Renal cortical epithelial cell (primary cell): ENCODE results near the gene C5orf47. TPM values are rescaled to one million over a fixed set of nuclear protein-coding genes. Genes with fewer than 3 reads are reported as not detected.

ENCODE experiments used
- DNase-seq: peaks from one replicate; pipeline ENCODE4 v3.0.0-alpha.2; 2011; ENCODE audit warnings: low read depth
- total RNA-seq: library from RNA; depleted of rRNA; stranded (reverse); fragments of >200 nt; gene quantifications from 2 replicates; pipeline ENCODE4 v1.2.3, GENCODE V29; 2014

Gene C5orf47
- total RNA-seq, 1 donor from 2014 or later, result not detected

GRCh38 chr5:174044466-174045254 is 55.7 kb downstream of the C5orf47 start:
- no peak for DNase-seq

- DNase-seq, result peak; percentile 73
Observed at GRCh38 chr5:174045470-174046025, 56.6 kb downstream of the C5orf47 start, which contains the start of gene NSG2. NSG2 (plus strand) TSS chr5:174045706; CDS start chr5:174046756, 1,050 bp downstream.

- DNase-seq, result no peak
Observed at GRCh38 chr5:174046558-174046957, 57.6 kb downstream of the C5orf47 start.

- DNase-seq, result no peak
Observed at GRCh38 chr5:174047472-174048099, 58.6 kb downstream of the C5orf47 start.

- DNase-seq, result no peak
Observed at GRCh38 chr5:174052636-174053035, 63.7 kb downstream of the C5orf47 start.

GRCh38 chr5:174053905-174054304 is 64.9 kb downstream of the C5orf47 start:
- no peak for DNase-seq

Other genes with a start within 250 kb of the C5orf47 start
- 33.0 and 66.6 TPM in 2 replicates for gene CPEB4, start 100.8 kb upstream of the C5orf47 start, total RNA-seq
- gene NSG2, start 56.5 kb downstream of the C5orf47 start, total RNA-seq, result 0.15 TPM in 1 of 2 replicates, not detected in the other